NCI-H524 (cell line): ENCODE measurements around the gene PUSL1.

Experiments
- DNase-seq, 2 experiments: peaks; one replicate each; lab custom pipeline; 2025; lab: John Stamatoyannopoulos, UW

Gene PUSL1

GRCh38 chr1:1340791-1341548 lies 32.6 kb downstream of the PUSL1 start:
- DNase-seq = no peak

- no peak for DNase-seq
Observed at GRCh38 chr1:1341549-1342021, 33.2 kb downstream of the PUSL1 start.

DNA sequence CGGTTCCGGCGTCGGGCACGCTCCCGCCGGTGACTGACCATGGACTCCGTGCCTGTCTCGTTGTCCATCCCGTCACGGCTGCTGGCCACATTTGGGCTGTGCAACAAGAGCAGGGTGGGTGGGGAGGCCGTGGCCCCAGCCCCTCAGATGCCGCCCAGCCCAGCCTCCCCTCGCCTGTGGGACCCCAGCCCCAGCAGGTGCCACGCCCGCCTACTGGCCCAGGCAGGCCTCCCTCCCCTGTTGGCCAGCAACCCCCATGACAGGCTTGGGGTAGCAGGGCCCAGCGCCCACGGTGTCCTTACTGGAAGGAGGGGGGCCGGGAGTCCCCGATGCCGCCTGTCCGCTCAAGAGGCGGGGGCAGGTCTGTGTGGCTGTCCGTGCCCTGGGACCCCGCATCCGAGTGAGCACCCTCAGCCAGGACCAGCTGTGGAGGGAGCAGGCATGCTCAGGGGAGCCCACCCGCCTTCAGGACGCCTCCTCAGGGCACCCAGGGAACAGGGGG lies 33.7 kb downstream of the PUSL1 start:
- no peak for DNase-seq

- DNase-seq = no peak
Observed at GRCh38 chr1:1342584-1343115, 34.3 kb downstream of the PUSL1 start.

- no peak for DNase-seq
Observed at GRCh38 chr1:1343811-1344421, 35.5 kb downstream of the PUSL1 start.

- no peak for DNase-seq
Observed at GRCh38 chr1:1344655-1345361, 36.4 kb downstream of the PUSL1 start.

DNA sequence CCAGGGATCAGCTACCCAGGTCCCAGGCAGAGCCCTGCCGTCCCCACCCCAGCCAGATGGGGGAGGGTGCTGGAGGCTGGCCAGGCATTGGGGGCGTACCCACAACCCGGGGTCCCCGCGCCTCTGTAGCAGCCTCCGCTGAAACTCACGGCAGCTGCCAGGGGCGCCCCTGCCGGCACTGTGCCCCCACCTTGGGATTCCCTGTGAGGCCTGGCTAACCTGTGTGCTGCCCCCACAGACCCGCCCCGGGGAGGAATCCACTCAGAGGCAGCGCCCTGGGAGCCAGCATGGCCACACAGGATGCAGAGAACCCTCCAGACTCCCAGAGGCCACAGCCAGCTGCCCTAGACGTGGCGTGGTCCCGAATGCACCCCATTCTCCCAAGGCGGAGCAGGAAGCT lies 37.0 kb downstream of the PUSL1 start:
- no peak for DNase-seq

- no peak for DNase-seq
Observed at GRCh38 chr1:1345860-1346500, 37.6 kb downstream of the PUSL1 start.

DNA sequence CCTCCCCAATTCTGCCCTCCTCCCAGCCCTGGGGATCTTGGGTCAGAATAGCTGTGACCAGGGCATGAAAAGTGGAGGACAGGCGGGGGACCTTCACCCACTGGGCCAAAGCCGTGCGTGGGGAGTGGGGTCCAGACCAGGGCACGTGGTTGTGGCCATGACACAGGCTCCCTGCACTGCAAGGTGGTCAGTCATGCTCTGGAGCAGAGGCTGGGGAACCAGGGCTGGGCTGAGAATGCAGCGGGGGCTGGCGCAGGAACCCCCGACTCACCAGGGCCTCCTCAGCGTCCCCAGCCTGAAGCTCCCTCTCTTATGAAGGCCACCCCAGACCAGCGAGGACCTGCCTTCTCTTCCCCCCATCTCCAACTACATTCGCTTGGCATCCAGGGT lies 38.1 kb downstream of the PUSL1 start:
- no peak for DNase-seq

DNA sequence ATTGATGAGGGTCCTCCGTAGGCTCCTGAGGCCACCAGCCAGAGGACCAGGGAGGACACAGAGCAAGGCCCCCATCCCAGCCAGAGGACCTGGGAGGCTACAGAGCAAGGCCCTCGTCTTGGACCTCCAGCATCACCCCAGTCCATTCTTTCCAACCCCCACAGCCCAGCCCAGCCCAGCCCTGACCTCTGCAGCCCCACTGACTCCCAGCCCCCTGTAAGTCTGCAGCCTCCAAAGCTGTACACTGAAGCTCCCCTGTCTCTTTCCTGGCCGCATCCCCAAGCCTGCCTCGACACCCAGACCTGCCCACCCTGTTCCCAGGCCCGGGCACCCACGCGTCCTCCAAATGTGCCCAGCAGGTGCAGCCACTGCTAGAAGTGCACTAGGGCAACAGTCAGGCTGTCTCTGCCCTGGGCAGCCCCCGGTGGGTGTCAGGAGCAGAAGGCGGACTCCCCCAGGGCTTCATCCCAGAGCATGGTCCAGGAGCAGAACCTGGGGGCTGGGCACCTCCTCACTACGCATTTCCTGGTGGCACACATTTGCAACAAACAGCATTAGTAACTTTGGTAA lies 38.7 kb downstream of the PUSL1 start:
- no peak for DNase-seq

- no peak for DNase-seq
Observed at GRCh38 chr1:1347663-1348419, 39.4 kb downstream of the PUSL1 start.

GRCh38 chr1:1348420-1349255 lies 40.2 kb downstream of the PUSL1 start:
- no peak for DNase-seq

- peak; percentile 24 to 48 for DNase-seq
Observed at GRCh38 chr1:1349256-1350012, 41.0 kb downstream of the PUSL1 start, which contains the start of gene DVL1. TSS of gene DVL1 (minus strand) at chr1:1349418. CDS start at chr1:1349065, 353 bp downstream.

GRCh38 chr1:1351511-1352427 lies 43.4 kb downstream of the PUSL1 start:
- no peak for DNase-seq

DNA sequence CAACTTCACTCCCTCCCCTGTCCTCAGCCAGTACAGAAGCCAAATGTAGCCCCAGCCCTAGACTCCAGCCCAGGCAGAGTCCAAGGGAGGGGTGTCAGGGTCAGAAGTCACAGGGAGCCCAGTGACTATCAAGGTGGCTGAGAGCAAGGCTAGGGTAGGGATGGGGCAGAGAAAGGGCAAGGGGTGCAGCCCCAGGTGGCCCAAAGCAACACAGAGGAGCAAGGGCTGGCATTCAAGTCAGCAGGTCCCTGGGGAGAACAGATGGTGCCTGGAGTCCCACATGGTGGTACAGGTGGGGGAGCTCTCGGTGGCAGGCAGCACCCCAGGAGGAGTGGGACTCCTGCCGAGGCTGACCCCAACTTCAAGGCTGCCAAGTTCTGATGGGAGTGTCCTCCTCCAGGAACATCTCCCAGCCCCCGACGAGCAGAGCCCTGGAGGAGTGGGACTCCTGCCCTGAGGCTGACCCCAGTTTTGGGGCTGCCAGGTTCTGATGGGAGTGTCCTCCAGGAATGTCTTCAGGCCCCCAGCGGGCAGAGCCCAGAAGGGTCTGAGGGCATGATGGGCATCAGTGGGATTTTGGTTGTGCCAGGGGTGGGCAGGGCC lies 44.5 kb downstream of the PUSL1 start:
- DNase-seq = peak; percentile 28 to 69

- no peak for DNase-seq
Observed at GRCh38 chr1:1353389-1354151, 45.2 kb downstream of the PUSL1 start.
